GM13976 (cell line): ENCODE results near the gene SPDYE3.
"Not testable (repeated sequence)": the region's sequence is repeated elsewhere in the genome, so short reads cannot be mapped to it uniquely, and the experiment has no call there.

Source experiments
- DNase-seq: peaks from one replicate; pipeline ENCODE4 v3.0.0; 2012; ENCODE audit warnings: low spot score
- CTCF ChIP-seq: IDR thresholded peaks from 2 replicates; pipeline ENCODE4 v1.5.1; 2012; ENCODE audit warnings: borderline replicate concordance, mild to moderate bottlenecking; ENCODE audit not compliant: insufficient read depth; ENCODE audit errors: extremely low read depth, missing control alignments, control extremely low read depth
- in situ Hi-C: fragments of 300-500 bp; cut with MboI; formaldehyde crosslinking; loops from one replicate; pipeline ENCODE4 v1.12.0; 2022; ENCODE audit warnings: low sequenced_read_pairs, mixed read lengths, inconsistent platforms; ENCODE audit not compliant: unreplicated experiment

The SPDYE3 gene

DNA sequence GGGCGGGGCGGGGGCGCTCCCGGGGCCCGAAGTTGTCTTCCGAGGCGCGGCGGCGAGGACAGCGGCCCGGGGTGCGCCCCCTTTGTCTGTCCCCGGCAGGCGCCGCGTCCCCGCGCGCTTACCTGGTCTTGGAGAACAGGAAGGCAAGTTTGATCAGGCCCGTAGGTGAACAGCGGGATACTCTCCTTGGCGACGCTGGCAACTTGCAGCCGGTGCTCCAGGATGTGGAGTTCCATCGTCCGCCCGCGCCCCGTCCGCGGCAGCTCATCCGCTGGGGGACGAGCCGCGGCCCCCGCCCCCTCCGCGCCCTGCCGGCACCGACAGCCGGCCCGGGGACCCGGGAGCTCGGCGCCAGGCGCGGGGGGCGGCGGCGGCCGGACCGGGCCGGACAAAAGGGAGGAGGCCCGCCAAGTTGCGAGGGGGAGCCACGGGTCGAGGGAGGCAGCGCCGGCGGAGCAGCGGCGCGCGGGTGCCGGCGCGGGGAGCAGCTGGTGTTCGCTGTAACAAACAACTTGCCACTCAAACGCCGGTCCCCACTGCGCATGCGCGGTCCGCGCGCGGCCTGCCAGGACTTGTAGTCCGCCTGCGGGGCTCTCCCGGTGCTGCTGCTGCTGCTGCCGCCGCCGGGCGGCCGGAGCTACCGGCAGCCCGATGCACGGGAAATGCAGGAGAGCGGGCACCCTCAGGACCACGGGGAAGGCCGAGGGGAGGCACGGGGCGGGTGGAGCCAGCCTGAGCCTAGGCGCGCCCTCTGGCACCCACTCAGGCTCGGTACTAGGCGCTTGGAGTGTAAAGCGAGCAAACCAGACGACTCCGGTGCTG is 35.6 kb upstream of the SPDYE3 start:
- TF ChIP-seq CTCF, result peak; percentile 9
- peak; percentile 94 for DNase-seq
- in situ Hi-C loops, result no loop called here

- in situ Hi-C loops, DNase-seq: not testable (repeated sequence)
Observed at GRCh38 chr7:100272538-100272902, 35.0 kb upstream of the SPDYE3 start.

- TF ChIP-seq CTCF, result no peak
- no peak for DNase-seq
- in situ Hi-C loops, result no loop called here
Observed at GRCh38 chr7:100275120-100275519, 32.4 kb upstream of the SPDYE3 start.

- in situ Hi-C loops, result not testable (repeated sequence)
Observed at GRCh38 chr7:100276126-100276525, 31.4 kb upstream of the SPDYE3 start.

DNA sequence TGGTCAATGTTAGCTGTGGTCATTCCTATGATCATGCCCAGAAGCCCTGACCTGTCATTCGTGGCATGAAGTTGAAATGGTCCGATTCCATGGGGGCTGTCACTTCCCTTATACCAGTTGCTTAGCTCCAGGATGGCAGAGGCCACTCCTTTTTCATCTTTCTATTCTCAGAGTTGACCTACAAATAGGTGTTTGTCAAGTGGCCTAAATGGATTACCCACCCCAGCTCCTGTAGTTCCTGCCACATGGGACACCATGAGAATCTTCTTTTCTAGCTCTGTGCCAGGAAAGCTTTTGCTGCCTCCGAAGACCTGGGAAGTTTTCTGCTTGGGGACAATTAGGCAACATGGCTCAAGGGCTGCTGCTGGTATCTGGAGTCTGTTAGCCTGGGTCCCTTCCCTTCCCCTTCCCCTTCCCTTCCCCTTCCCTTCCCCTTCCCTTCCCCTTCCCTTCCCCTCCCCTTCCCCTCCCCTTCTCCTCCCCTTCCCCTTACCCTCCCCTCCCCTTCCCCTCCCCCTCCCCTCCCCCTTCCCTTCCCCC is 25.4 kb upstream of the SPDYE3 start:
- in situ Hi-C loops, DNase-seq: not testable (repeated sequence)

More at GRCh38 chr7:100276126-100276525, 31.4 kb upstream of the SPDYE3 start:
- not testable (repeated sequence) for DNase-seq

- in situ Hi-C loops, DNase-seq: not testable (repeated sequence)
Observed at GRCh38 chr7:100283147-100283546, 24.4 kb upstream of the SPDYE3 start.

GRCh38 chr7:100287191-100287969 is 20.1 kb upstream of the SPDYE3 start:
- DNase-seq, in situ Hi-C loops: not testable (repeated sequence)

GRCh38 chr7:100288258-100288657 is 19.2 kb upstream of the SPDYE3 start:
- DNase-seq, in situ Hi-C loops: not testable (repeated sequence)

- in situ Hi-C loops, DNase-seq: not testable (repeated sequence)
Observed at GRCh38 chr7:100292162-100292561, 15.3 kb upstream of the SPDYE3 start.

DNA sequence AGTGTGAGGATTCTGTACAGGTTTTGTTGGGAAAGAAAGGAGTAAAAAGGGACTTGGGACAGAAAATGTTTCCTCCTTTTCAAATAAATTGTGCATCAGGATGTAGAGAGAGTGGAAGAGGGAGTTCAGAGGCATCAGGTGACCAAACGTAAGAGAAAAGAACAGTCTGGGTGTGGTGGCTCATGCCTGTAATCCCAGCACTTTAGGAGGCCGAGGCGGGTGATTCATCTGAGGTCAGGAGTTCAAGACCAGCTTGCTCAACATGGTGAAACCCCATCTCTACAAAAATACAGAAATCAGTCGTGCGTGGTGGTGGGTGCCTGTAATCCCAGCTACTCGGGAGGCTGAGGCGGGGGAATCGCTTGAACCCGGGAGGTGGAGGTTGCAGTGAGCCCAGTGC is 12.2 kb upstream of the SPDYE3 start:
- in situ Hi-C loops, result not testable (repeated sequence)

DNA sequence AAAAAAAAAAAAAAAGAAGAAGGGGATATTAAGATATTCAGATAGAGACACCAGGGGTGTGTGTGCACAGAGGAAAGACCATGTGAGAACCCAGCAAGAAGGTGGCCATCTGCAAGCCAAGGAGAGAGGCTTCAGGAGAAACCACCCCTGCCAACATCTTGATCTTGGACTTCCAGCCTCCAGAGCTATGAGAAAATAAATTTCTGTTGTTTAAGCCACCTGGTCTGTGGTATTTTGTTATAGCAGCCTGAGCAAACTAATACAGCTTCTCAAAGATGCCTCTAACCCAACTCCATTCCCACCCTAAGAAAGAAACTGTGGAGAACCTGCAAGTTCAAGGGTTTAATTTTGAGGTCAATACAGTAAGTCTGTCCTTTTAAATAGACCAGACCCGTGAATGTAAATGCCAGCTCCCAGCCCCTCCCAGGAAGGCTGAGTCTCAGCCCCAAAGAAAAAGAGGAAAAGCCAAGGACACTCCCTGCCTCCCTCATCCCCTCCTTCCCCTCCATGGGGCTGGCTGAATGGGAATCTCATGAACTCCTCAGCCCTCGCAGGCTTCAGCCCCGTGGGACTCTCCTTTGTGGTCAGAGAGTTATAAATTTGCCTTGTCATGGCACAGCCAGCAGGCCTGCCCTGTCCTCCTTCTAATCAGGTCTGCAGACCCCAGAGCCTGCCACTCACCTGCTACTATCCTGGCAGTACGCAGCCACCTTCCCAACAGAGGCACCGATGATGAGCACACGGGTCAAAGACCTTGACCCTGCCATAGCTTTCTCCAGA is 9.5 kb upstream of the SPDYE3 start:
- DNase-seq, in situ Hi-C loops: not testable (repeated sequence)

More for the DNA sequence above, 12.2 kb upstream of the SPDYE3 start:
- not testable (repeated sequence) for DNase-seq

GRCh38 chr7:100298632-100298895 is 8.9 kb upstream of the SPDYE3 start:
- DNase-seq, in situ Hi-C loops: not testable (repeated sequence)

GRCh38 chr7:100304526-100304925 is 3.0 kb upstream of the SPDYE3 start:
- in situ Hi-C loops, DNase-seq: not testable (repeated sequence)

- DNase-seq, in situ Hi-C loops: not testable (repeated sequence)
Observed at GRCh38 chr7:100318329-100318728, 10.8 kb downstream of the SPDYE3 start.

DNA sequence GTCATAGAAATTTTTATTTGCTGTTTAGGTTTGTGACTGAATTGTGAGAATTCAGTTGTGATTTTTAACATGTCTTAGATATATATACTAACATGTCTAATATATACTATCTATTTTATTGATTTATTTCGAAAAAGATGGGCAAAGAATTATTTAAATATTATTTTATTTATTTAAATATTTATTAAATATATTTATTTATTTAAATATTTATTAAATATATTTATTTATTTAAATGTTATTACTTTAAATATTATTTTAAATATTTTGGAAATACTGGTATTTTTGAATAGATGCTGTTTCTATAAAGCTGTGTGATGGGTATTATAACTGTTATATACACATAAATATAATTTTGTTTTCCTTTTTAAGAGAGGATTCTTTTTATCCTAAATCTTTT is 14.1 kb downstream of the SPDYE3 start:
- in situ Hi-C loops, DNase-seq: not testable (repeated sequence)
